Stimulated activated CD4-positive, alpha-beta T cell treated with anti-CD3 and anti-CD28 coated beads, Interleukin-1b, Interleukin-23, amount 100 ng/mL, for 1 hour (primary cell): Measurements from ENCODE around the gene ERGIC1.
"Not testable (repeated sequence)": the region's sequence is repeated elsewhere in the genome, so short reads cannot be mapped to it uniquely, and the experiment has no call there.

Experiments
- DNase-seq, 2 donors: peaks; one replicate each; pipeline ENCODE4 v3.0.0-alpha.2; 2020; ENCODE audit warnings: low read depth in 2 of 2

The ERGIC1 gene

GRCh38 chr5:172881691-172882370 lies 47.8 kb downstream of the ERGIC1 start:
- no peak for DNase-seq

- no peak for DNase-seq
Measured at GRCh38 chr5:172883066-172883465, 49.0 kb downstream of the ERGIC1 start.

GRCh38 chr5:172885597-172886340 lies 51.7 kb downstream of the ERGIC1 start:
- DNase-seq = no peak

- no peak for DNase-seq
Measured at GRCh38 chr5:172886476-172886875, 52.4 kb downstream of the ERGIC1 start.

- DNase-seq = no peak
Measured at GRCh38 chr5:172886974-172887501, 53.0 kb downstream of the ERGIC1 start.

- no peak for DNase-seq
Measured at GRCh38 chr5:172887692-172888091, 53.6 kb downstream of the ERGIC1 start.

GRCh38 chr5:172890659-172891058 lies 56.6 kb downstream of the ERGIC1 start:
- DNase-seq = no peak

GRCh38 chr5:172891716-172892421 lies 57.8 kb downstream of the ERGIC1 start:
- DNase-seq = no peak

- no peak for DNase-seq
Measured at GRCh38 chr5:172892713-172893112, 58.7 kb downstream of the ERGIC1 start.

- DNase-seq = no peak
Measured at GRCh38 chr5:172894767-172895388, 60.8 kb downstream of the ERGIC1 start.

- DNase-seq = no peak
Measured at GRCh38 chr5:172895549-172895948, 61.5 kb downstream of the ERGIC1 start.

GRCh38 chr5:172896465-172896864 lies 62.4 kb downstream of the ERGIC1 start:
- no peak for DNase-seq

GRCh38 chr5:172897067-172897466 lies 63.0 kb downstream of the ERGIC1 start:
- DNase-seq = not testable (repeated sequence)

GRCh38 chr5:172897481-172898217 lies 63.6 kb downstream of the ERGIC1 start:
- no peak for DNase-seq

GRCh38 chr5:172898218-172898842 lies 64.3 kb downstream of the ERGIC1 start:
- DNase-seq = no peak

GRCh38 chr5:172898843-172899369 lies 64.9 kb downstream of the ERGIC1 start:
- DNase-seq = no peak

- no peak for DNase-seq
Measured at GRCh38 chr5:172899436-172899835, 65.4 kb downstream of the ERGIC1 start.

GRCh38 chr5:172901012-172901780 lies 67.1 kb downstream of the ERGIC1 start:
- DNase-seq = no peak

- no peak for DNase-seq
Measured at GRCh38 chr5:172901788-172902496, 67.9 kb downstream of the ERGIC1 start.
